Activated T-helper 1 cell treated with anti-CD3 and anti-CD28 coated beads, Interleukin-12 subunit alpha, Interleukin-12 subunit beta, Interleukin-2, Interleukin-4 antibody, amounts not matched to agents 30 ng/mL and 10 ng/mL and 1 ng/mL, durations not matched to agents 14 hours and 24 hours and 36 hours (primary cell): ENCODE measurements around the gene HNRNPM. TPM values are rescaled to one million over a fixed set of nuclear protein-coding genes. Genes with fewer than 3 reads are reported as not detected.

ENCODE experiments used
- DNase-seq: peaks from one replicate; pipeline ENCODE4 v3.0.0; 2021; ENCODE audit warnings: low spot score
- H3K27ac Mint-ChIP-seq: one replicate; pipeline ENCODE4 v1.8.0; 2021; ENCODE audit warnings: mild to moderate bottlenecking, mixed read lengths
- H3K27me3 Mint-ChIP-seq: one replicate; pipeline ENCODE4 v1.8.0; 2022; ENCODE audit warnings: mild to moderate bottlenecking, moderate library complexity, mixed read lengths; ENCODE audit not compliant: insufficient read depth
- H3K36me3 Mint-ChIP-seq: one replicate; pipeline ENCODE4 v1.8.0; 2021; ENCODE audit warnings: low read depth, mixed read lengths
- H3K4me1 Mint-ChIP-seq: one replicate; pipeline ENCODE4 v1.8.0; 2021; ENCODE audit warnings: low read depth, mixed read lengths
- H3K4me3 Mint-ChIP-seq: one replicate; pipeline ENCODE4 v1.8.0; 2021; ENCODE audit warnings: mild to moderate bottlenecking, moderate library complexity, mixed read lengths
- H3K9me3 Mint-ChIP-seq: one replicate; pipeline ENCODE4 v1.8.0; 2021; ENCODE audit warnings: mixed read lengths
- intact Hi-C: fragments of 100-400 bp; cut with micrococcal nuclease; formaldehyde crosslinking; loops from one replicate; pipeline ENCODE4 v1.15.1; 2024
- total RNA-seq: library from RNA; stranded (reverse); gene quantifications from 2 replicates; pipeline ENCODE4 v1.2.3, GENCODE V29; 2022

Gene HNRNPM
- total RNA-seq, 1 donor from 2014 or later = 323 TPM

DNA sequence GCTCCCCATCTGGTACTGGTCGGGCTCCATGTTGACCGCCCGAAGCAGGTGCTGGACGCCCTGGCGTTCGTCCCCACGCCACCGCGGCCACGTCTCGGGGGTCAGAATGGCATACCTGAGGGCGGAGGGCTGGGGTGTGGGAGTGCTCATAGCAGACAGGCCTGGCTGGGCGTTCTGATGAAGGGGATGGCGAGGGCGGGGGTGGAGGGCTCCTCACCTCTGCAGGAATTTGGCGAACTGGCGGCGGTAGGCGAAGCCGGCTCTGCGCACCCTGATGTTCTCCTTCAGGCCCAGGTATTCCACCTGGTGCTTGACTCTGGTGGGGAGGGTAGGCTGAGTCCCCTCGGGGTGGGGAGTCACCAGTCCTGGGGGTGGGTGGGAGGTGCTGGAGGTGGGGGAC lies 91.5 kb downstream of the HNRNPM start:
- Mint-ChIP-seq H3K27ac (no peak overlapping the region), H3K27me3 (no peaks in the 10 kb centered on the region), H3K36me3 (peaks cover 38% of the 10 kb centered on the region), H3K9me3 (no peaks in the 10 kb centered on the region), H3K4me1 (no peaks in the 10 kb centered on the region), H3K4me3 (no peak overlapping the region)
- intact Hi-C loops = no loop called here
- no peak for DNase-seq

DNA sequence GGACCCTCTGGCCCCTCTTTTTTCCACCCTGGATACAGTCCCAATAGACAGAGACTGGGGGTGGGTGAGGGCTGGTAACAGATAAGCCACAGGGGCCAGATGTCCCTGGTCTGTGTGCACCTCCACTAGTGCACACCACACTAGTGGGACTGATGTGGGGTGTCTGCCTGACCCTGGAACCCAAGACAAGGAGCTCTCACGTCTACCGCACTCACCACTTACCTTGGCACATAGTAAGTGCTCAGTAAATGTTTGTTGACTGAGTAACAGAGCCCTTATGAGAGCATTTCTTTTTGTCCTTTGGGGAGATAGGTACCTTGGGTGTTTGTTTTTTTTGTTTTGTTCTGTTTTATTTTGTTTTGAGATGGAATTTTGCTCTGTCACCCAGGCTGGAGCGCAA lies 92.3 kb downstream of the HNRNPM start:
- Mint-ChIP-seq H3K27me3 (no peaks in the 10 kb centered on the region), H3K36me3 (peaks cover 35% of the 10 kb centered on the region), H3K4me1 (no peaks in the 10 kb centered on the region), H3K9me3 (no peaks in the 10 kb centered on the region), H3K4me3 (no peak overlapping the region), H3K27ac (peak overlapping the region; percentile 12)
- intact Hi-C loops = no loop called here
- DNase-seq = no peak

Other genes with a start within 250 kb of the HNRNPM start
- 26.4 and 29.7 TPM in 2 replicates for gene CERS4, start 235.6 kb upstream of the HNRNPM start, total RNA-seq
- 122 and 126 TPM in 2 replicates for gene CD320, start 136.6 kb upstream of the HNRNPM start, total RNA-seq
- 51.1 and 51.8 TPM in 2 replicates for gene NDUFA7, start 123.6 kb upstream of the HNRNPM start, total RNA-seq
- 1,836 and 1,872 TPM in 2 replicates for gene RPS28, start 123.5 kb upstream of the HNRNPM start, total RNA-seq
- gene KANK3, start 101.7 kb upstream of the HNRNPM start, total RNA-seq = 0.86 and 1.4 TPM in 2 replicates
- 2.3 and 3.8 TPM in 2 replicates for gene ANGPTL4, start 80.8 kb upstream of the HNRNPM start, total RNA-seq
- gene RAB11B, start 54.6 kb upstream of the HNRNPM start, total RNA-seq = 75.1 and 81.0 TPM in 2 replicates
- gene MARCHF2, start 31.7 kb upstream of the HNRNPM start, total RNA-seq = 8.1 and 9.6 TPM in 2 replicates
- gene PRAM1, start 57.7 kb downstream of the HNRNPM start, total RNA-seq = 0.10 and 0.44 TPM in 2 replicates
- 22.1 and 23.6 TPM in 2 replicates for gene ZNF414, start 69.2 kb downstream of the HNRNPM start, total RNA-seq
- 45.6 and 50.9 TPM in 2 replicates for gene MYO1F, start 132.5 kb downstream of the HNRNPM start, total RNA-seq
- gene ADAMTS10, start 165.7 kb downstream of the HNRNPM start, total RNA-seq = 3.2 and 3.3 TPM in 2 replicates
- gene NFILZ, start 185.7 kb downstream of the HNRNPM start, total RNA-seq = not detected in 2 replicates